ENCODE measurements around the gene ZIC4.

ZIC4 gene

DNA sequence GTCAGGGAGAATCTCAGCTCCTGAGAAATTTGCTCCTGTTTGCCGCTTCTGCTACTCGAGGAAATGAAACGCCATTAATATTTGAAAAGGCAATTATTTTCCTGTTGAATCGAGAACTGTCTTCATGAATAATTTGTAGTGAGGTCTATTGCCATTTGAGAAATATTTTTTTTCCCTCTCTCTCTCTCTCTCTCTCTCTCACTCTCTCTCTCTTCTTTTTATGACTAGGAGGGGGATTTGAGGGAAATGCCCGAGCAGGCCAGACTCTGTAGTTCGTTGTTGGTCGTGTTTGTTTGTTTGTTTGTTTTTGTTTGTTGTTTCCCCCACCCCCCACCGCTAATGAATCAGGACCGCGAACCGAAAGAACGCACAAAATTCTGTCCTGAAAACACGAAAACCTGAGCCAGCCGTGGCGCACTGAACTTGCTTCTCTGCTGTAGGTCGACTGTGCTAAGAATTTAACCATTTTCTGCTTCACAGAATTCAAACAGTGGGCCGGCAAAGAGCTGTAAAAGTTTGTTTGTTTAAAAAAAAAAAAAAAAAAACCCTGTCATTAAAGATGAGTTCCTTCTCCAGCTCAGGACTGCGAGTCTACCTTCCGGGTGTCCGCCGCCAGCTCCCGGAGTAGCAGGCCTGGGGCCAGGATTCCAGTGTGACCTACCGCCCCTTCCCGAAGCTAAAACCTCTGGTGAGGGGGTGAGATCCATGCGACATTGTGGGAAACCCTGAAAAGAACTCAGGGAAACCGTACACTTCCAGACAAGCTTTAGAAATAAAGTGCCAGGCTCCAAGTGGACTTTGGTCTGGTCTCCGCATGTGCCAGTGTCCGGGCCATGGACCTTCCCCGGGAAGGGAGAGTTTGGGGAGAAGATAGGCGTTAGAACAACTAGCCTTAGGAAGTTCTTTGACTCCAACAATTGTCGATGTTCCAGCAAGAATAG is 12.1 kb downstream of the ZIC4 start:
- DNase-seq (ENCODE audit: low spot score in 2 of 2) (no peak), ATAC-seq (ENCODE audit: low read depth) (no peak)
- Mint-ChIP-seq H3K4me3 (no peak overlapping the region), H3K4me1 (peaks cover 2% of the 10 kb centered on the region), H3K9me3 (peaks cover 3% of the 10 kb centered on the region), H3K27ac (no peak overlapping the region), H3K27me3 (peaks cover 9% of the 10 kb centered on the region), H3K36me3 (peaks cover 3% of the 10 kb centered on the region)

DNA sequence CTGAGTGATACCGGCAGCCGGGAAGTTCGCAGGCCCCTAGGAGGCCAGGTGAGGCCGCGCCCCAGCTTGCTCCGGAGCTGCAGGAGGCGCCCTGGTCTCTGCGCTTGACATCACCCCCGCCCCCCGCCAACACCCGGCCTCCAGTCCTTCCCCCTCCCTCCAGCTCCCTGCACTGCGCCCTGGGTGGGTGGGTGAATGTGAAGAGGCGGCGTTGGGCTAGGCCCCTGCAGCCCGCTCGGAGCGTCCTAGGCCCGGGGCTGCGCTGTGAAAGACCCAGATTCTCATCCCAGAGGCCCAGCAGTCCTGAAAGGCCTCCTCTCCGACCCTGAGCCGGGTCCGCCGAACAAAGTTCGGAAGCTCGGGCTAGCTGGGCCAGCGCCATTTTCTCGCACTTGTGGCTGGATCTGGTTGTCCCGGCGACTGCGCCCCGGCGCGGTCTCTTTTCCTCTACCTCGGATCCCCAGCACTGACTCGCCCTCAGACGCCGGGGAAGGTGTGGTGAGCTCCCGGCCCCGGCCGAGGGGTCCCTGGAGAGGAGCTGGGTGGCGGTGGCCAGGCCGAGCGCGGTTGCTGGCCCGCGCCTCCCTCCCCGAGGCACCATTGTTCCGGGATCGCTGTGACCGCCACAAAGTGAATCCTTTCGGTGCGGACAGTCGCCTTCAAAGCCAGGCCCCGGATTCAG is 12.9 kb downstream of the ZIC4 start:
- DNase-seq (ENCODE audit: low spot score in 2 of 2): no peak
- Mint-ChIP-seq H3K36me3 (peaks cover 3% of the 10 kb centered on the region), H3K4me3 (no peak overlapping the region), H3K4me1 (peaks cover 2% of the 10 kb centered on the region), H3K9me3 (peaks cover 3% of the 10 kb centered on the region), H3K27me3 (peaks cover 10% of the 10 kb centered on the region), H3K27ac (no peak overlapping the region)
- ATAC-seq (ENCODE audit: low read depth): no peak

GRCh38 chr3:147392625-147392946 is 13.8 kb downstream of the ZIC4 start:
- DNase-seq (ENCODE audit: low spot score in 2 of 2) (no peak), ATAC-seq (ENCODE audit: low read depth) (no peak)
- Mint-ChIP-seq H3K9me3 (peaks cover 2% of the 10 kb centered on the region), H3K27me3 (peaks cover 11% of the 10 kb centered on the region), H3K36me3 (no peaks in the 10 kb centered on the region), H3K4me1 (peaks cover 2% of the 10 kb centered on the region), H3K4me3 (no peak overlapping the region), H3K27ac (no peak overlapping the region)

GRCh38 chr3:147391781-147392624 is 14.3 kb downstream of the ZIC4 start:
- Mint-ChIP-seq H3K4me3 (no peak overlapping the region), H3K9me3 (peaks cover 2% of the 10 kb centered on the region), H3K27me3 (peaks cover 11% of the 10 kb centered on the region), H3K4me1 (peaks cover 2% of the 10 kb centered on the region), H3K27ac (no peak overlapping the region), H3K36me3 (no peaks in the 10 kb centered on the region)
- no peak for ATAC-seq (ENCODE audit: low read depth)
- no peak for DNase-seq (ENCODE audit: low spot score in 2 of 2)

DNA sequence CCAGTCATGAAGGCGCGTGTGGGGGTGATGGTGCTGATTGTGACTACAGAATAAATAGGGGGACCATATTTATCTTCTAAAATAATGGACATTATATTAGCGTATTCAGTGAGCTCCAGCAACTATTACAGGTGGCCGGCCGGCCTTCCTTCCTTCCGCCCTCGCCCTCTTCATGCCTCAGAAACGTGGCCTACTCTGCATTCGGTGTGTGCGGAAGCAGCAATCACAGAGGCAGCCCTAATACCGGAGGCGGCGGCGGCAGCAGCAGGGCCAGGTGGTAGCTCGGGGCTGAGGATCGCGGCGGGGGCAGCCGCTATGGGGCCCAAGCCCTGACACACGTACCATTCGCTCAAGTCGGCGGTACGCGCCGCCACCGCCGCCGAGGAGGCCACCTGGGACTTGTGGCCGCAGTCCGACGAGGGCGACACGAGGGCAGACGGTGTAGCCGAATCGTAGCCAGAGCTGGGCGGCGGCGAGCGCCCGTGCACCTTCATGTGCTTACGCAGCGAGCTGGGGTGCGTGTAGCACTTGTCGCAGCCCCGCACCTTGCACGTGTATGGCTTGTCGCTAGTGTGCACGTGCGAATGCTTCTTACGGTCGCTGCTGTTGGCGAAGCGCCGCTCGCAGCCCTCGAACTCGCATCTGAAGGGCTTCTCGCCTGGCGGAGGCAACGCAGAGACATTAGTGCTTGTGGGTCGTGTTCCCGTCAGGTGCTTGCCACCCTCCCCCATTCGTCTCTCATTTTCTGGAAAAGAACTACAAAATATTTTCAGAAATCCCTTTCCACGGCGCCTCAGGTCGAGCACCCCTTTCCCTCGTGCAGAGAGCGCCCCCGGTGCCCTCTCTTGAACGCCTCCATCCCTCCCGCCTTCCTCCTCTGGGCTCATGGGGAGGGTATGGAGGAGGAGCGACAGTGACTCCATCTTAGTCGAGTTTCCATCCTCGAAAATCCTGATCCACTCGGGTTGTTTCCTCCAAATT is 15.5 kb downstream of the ZIC4 start:
- no peak for ATAC-seq (ENCODE audit: low read depth)
- no peaks in the 10 kb centered on the region for H3K36me3 Mint-ChIP-seq
- no peak overlapping the region for H3K4me3 Mint-ChIP-seq
- peaks cover 2% of the 10 kb centered on the region for H3K9me3 Mint-ChIP-seq
- H3K27me3 Mint-ChIP-seq: peaks cover 11% of the 10 kb centered on the region
- H3K27ac Mint-ChIP-seq: no peak overlapping the region
- no peak for DNase-seq (ENCODE audit: low spot score in 2 of 2)
- peaks cover 2% of the 10 kb centered on the region for H3K4me1 Mint-ChIP-seq

GRCh38 chr3:147389717-147390116 is 16.6 kb downstream of the ZIC4 start:
- Mint-ChIP-seq H3K27ac (no peak overlapping the region), H3K9me3 (peaks cover 2% of the 10 kb centered on the region)
- ATAC-seq (ENCODE audit: low read depth): no peak

DNA sequence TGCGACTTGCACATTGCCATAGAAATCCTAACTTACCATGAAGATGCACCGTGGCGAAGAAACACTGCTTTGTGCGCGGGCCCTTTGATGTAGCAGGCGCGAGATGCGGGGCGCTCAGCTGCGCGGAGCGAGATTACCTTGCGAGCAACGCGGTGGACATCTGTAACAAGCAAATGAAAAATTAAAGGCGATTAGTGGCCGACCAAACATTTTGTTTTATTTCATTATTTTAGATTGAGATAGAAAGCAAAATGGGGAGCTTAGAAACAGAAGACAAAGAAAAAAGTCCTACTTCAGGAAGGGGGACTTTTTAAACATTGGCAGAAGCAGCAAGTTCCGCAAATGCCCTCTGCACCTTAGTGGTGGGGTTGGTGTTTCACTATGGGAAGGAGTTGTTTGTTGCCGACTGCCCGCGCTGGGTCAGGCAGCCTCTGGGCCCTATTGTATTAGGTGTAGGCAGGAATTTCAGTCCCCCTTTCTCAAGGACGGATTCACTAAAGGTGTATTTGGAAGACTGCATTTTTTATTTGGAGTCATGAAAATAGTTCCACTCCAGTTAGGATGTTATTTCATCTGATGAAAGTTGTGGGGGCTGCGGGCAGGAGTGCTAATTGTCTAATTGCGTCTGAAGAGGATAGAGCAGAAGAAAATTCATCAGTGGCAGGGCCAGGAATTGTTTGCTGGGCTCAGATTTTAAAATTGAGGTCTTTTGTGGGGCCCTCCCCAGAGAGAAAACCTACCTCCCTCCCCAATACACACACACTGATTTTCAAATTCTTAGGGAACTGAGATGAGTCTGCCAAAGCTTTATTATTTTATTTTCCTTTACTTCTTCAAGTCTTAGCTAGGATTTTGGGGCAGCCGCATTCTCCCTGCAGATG is 17.4 kb downstream of the ZIC4 start:
- peaks cover 2% of the 10 kb centered on the region for H3K9me3 Mint-ChIP-seq

More at GRCh38 chr3:147389717-147390116, 16.6 kb downstream of the ZIC4 start:
- Mint-ChIP-seq H3K36me3 (no peaks in the 10 kb centered on the region), H3K4me3 (no peak overlapping the region), H3K27me3 (peaks cover 11% of the 10 kb centered on the region), H3K4me1 (peaks cover 2% of the 10 kb centered on the region)
- no peak for DNase-seq (ENCODE audit: low spot score in 2 of 2)

DNA sequence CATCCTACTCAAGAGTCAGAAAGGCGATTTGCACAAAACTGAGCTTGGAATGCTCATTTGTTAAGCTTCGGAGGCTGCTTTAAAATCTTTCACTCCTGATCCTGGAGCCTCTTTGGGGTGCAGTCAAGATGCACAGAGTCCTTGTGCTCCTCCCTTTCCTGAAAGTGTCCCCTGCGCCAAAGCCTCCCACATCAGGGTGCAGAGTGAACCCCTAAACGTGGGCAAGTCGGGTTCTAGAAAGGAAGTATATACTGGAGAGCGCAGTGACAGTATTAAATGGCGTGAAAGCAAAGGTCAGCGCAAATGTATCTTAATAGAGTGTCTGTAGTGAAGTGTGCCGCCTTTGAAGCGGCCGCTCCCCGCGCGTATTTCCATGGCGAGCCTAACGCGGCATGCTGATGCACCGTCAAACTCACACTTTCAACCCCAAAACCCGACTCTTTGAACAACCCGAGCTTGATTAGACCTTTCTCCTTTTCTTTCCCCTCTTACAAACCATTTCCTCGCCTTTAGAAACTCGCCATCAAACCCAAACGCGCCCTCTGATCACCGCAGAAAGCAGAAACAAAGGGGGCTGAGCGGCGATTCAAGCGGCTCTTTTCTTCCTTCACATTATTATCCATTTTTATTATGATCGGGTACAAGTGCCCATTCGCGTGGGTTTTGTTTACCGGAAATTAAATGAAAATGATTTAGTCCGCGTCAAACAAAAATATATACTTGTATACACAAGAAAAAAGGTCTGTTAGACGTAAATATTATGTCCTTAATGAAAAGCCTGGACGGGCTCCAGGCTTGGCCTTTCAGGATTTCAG is 18.3 kb downstream of the ZIC4 start:
- no peak for DNase-seq (ENCODE audit: low spot score in 2 of 2)
- H3K36me3 Mint-ChIP-seq: no peaks in the 10 kb centered on the region
- no peak overlapping the region for H3K27ac Mint-ChIP-seq
- peaks cover 2% of the 10 kb centered on the region for H3K9me3 Mint-ChIP-seq
- no peak overlapping the region for H3K4me3 Mint-ChIP-seq
- peaks cover 13% of the 10 kb centered on the region for H3K27me3 Mint-ChIP-seq
- no peaks in the 10 kb centered on the region for H3K4me1 Mint-ChIP-seq
- ATAC-seq (ENCODE audit: low read depth): no peak

More for the DNA sequence above, 17.4 kb downstream of the ZIC4 start:
- H3K4me1 Mint-ChIP-seq: peaks cover under 1% of the 10 kb centered on the region
- no peak for DNase-seq (ENCODE audit: low spot score in 2 of 2)
- H3K27me3 Mint-ChIP-seq: peaks cover 13% of the 10 kb centered on the region
- no peak overlapping the region for H3K4me3 Mint-ChIP-seq
- H3K36me3 Mint-ChIP-seq: no peaks in the 10 kb centered on the region
- no peak for ATAC-seq (ENCODE audit: low read depth)
- H3K27ac Mint-ChIP-seq: no peak overlapping the region

GRCh38 chr3:147387291-147387884 is 19.0 kb downstream of the ZIC4 start:
- Mint-ChIP-seq H3K4me3 (no peak overlapping the region), H3K27me3 (peaks cover 14% of the 10 kb centered on the region), H3K36me3 (no peaks in the 10 kb centered on the region), H3K27ac (no peak overlapping the region), H3K9me3 (peaks cover 2% of the 10 kb centered on the region), H3K4me1 (no peaks in the 10 kb centered on the region)
- ATAC-seq (ENCODE audit: low read depth): no peak
- no peak for DNase-seq (ENCODE audit: low spot score in 2 of 2)

DNA sequence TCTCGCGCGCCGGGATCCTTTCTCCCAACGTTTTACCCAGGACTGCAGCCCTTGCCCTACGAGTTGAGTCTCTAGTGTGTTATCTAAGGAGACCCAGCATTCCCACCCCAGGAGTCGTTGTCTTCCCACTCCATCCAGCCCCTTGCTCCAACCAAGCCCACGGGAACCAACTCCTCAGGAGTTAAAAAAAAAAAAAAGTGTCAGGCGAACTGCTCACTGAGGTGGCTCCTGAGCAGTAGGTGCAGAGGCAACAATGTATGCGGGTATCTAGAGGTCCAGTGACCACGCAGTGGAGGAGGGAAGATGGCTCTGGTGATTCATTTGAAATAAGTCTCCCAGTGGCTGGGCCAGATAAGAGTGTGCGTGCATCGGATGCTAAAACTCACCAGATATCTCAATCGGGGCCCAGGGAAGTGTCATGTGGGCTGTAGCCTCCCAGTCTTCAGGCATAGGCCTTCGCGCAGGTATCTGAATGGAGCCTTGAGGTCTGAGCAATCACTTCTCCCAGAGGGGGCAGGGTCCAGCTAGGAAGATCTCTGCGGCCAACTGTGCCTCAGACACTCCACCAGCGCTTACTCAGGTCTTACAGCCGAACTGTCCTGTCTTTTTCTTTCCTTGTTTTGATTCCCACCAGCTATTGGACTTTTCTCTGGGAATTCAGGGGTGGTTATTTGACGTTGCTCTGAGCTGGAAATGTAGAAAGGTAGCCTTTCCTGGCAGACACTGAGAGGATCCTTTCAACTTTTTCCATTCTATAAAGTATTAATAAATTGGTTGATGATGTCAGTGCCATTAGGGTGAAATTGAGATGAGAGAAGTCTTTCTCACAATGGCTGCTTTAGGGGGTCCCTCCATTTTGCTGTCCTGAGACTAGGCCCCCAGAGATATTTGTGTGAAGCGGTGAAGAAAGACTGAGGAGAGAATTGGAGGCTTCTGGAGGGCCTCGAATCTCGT is 21.0 kb downstream of the ZIC4 start:
- H3K36me3 Mint-ChIP-seq: no peaks in the 10 kb centered on the region
- H3K4me1 Mint-ChIP-seq: no peaks in the 10 kb centered on the region
- H3K4me3 Mint-ChIP-seq: no peak overlapping the region
- DNase-seq (ENCODE audit: low spot score in 2 of 2): no peak
- no peak overlapping the region for H3K27ac Mint-ChIP-seq
- no peak for ATAC-seq (ENCODE audit: low read depth)
- peaks cover 19% of the 10 kb centered on the region for H3K27me3 Mint-ChIP-seq
- H3K9me3 Mint-ChIP-seq: peaks cover 2% of the 10 kb centered on the region
